Measurements from ENCODE around the gene PLAAT3.

PLAAT3 gene

GRCh38 chr11:63527667-63528066 is 86.6 kb downstream of the PLAAT3 start:
- no peak overlapping the region for H3K4me3 ChIP-seq (replicated peaks; ENCODE audit: low read depth, low read length)
- no peak for DNase-seq (ENCODE audit: extremely low read depth, low read depth)
- TF ChIP-seq CTCF (IDR thresholded peaks at IDR 0.05; ENCODE audit: low read depth, low read length, missing control alignments), result no peak

Measured in HFF-Myc (cell line).